ENCODE data around the gene PCDHA1. TPM values are rescaled to one million over a fixed set of nuclear protein-coding genes. Genes with fewer than 3 reads are reported as not detected.
"Not testable (repeated sequence)": the region's sequence is repeated elsewhere in the genome, so short reads cannot be mapped to it uniquely, and the experiment has no call there.

PCDHA1 gene
- total RNA-seq, 2 experiments from 2014 or later, result not detected

- CTCF ChIA-PET; H3K4me1 Mint-ChIP-seq (ENCODE audit: low read depth); H3K4me3 Mint-ChIP-seq; DNase-seq; H3K27ac Mint-ChIP-seq: not testable (repeated sequence)
- Mint-ChIP-seq H3K9me3 (peaks cover 12% of the 10 kb centered on the region), H3K36me3 (ENCODE audit: low read depth) (peaks cover 11% of the 10 kb centered on the region), H3K27me3 (ENCODE audit: low read depth) (peaks cover 33% of the 10 kb centered on the region)
- intact Hi-C loops (cut with micrococcal nuclease), result loop anchor here (5.0 kb wide), 1 partner anchor 219 kb away; no protein-coding TSS in a partner anchor
Observed at GRCh38 chr5:140822969-140823368, 37.0 kb downstream of the PCDHA1 start.

- DNase-seq, result no peak
- intact Hi-C loops (cut with micrococcal nuclease), result loop anchor here (5.0 kb wide), 1 partner anchor 219 kb away; no protein-coding TSS in a partner anchor
- peaks cover 12% of the 10 kb centered on the region for H3K36me3 Mint-ChIP-seq (ENCODE audit: low read depth)
- H3K27me3 Mint-ChIP-seq (ENCODE audit: low read depth), result peaks cover 37% of the 10 kb centered on the region
- CTCF ChIA-PET, result no interaction called here
- H3K4me3 Mint-ChIP-seq, result no peak overlapping the region
- H3K27ac Mint-ChIP-seq, result no peak overlapping the region
- peaks cover 13% of the 10 kb centered on the region for H3K9me3 Mint-ChIP-seq
- no peaks in the 10 kb centered on the region for H3K4me1 Mint-ChIP-seq (ENCODE audit: low read depth)
Observed at GRCh38 chr5:140823475-140823874, 37.5 kb downstream of the PCDHA1 start.

DNA sequence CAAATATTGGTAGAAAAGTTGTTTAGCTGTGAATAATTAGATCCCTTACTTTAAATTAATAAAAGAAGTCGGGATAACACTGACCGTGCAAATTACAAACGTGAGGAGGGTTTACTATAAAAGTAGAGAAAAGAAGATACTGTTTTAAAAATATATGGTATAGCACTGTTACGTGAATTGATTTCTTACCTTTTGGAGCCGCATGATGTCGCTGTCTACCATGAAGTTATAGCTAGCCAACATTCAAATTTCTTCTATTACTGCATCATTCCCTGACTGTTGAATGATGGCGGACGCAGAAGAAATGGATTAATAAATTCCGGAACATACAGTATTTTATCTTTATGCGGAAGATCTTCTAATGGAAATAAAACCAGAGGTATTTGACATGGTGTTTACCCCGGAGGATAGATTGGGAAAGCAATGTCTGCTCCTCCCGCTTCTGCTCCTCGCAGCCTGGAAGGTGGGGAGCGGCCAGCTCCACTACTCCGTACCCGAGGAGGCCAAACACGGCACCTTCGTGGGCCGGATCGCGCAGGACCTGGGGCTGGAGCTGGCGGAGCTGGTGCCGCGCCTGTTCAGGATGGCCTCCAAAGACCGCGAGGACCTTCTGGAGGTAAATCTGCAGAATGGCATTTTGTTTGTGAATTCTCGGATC is 41.9 kb downstream of the PCDHA1 start, which contains the start of gene PCDHA6:
TSS of gene PCDHA6 (plus strand) at position 257 of the 658 bp plus-strand sequence. CDS start at position 389, 132 bp downstream.
- H3K27me3 Mint-ChIP-seq (ENCODE audit: low read depth), result peaks cover 45% of the 10 kb centered on the region
- CTCF ChIA-PET, result interaction anchor here (0.7 kb wide), 1 partner anchor 71 kb away, joined by 3 read pairs; no protein-coding TSS in a partner anchor
- H3K4me3 Mint-ChIP-seq, result no peak within 1 kb of the TSS
- H3K27ac Mint-ChIP-seq, result no peak within 1 kb of the TSS
- H3K36me3 Mint-ChIP-seq (ENCODE audit: low read depth), result peaks cover 10% of the 10 kb centered on the region
- intact Hi-C loops (cut with micrococcal nuclease), result no loop called here
- peaks cover 17% of the 10 kb centered on the region for H3K9me3 Mint-ChIP-seq
- H3K4me1 Mint-ChIP-seq (ENCODE audit: low read depth), result no peaks in the 10 kb centered on the region
- DNase-seq, result no peak

DNA sequence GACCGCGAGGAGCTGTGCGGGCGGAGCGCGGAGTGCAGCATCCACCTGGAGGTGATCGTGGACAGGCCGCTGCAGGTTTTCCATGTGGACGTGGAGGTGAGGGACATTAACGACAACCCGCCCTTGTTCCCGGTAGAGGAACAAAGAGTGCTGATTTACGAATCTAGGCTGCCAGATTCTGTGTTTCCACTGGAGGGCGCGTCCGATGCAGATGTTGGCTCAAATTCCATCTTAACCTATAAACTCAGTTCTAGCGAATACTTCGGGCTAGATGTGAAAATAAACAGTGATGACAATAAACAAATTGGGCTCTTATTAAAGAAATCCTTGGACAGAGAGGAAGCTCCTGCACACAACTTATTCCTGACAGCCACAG is 42.4 kb downstream of the PCDHA1 start:
- peaks cover 10% of the 10 kb centered on the region for H3K36me3 Mint-ChIP-seq (ENCODE audit: low read depth)
- DNase-seq, result no peak
- no peak overlapping the region for H3K27ac Mint-ChIP-seq
- CTCF ChIA-PET, result interaction anchor here (0.7 kb wide), 1 partner anchor 72 kb away, joined by 3 read pairs; no protein-coding TSS in a partner anchor
- H3K9me3 Mint-ChIP-seq, result peaks cover 19% of the 10 kb centered on the region
- intact Hi-C loops (cut with micrococcal nuclease), result no loop called here
- H3K27me3 Mint-ChIP-seq (ENCODE audit: low read depth), result peaks cover 49% of the 10 kb centered on the region
- H3K4me1 Mint-ChIP-seq (ENCODE audit: low read depth), result no peaks in the 10 kb centered on the region
- H3K4me3 Mint-ChIP-seq, result no peak overlapping the region

DNA sequence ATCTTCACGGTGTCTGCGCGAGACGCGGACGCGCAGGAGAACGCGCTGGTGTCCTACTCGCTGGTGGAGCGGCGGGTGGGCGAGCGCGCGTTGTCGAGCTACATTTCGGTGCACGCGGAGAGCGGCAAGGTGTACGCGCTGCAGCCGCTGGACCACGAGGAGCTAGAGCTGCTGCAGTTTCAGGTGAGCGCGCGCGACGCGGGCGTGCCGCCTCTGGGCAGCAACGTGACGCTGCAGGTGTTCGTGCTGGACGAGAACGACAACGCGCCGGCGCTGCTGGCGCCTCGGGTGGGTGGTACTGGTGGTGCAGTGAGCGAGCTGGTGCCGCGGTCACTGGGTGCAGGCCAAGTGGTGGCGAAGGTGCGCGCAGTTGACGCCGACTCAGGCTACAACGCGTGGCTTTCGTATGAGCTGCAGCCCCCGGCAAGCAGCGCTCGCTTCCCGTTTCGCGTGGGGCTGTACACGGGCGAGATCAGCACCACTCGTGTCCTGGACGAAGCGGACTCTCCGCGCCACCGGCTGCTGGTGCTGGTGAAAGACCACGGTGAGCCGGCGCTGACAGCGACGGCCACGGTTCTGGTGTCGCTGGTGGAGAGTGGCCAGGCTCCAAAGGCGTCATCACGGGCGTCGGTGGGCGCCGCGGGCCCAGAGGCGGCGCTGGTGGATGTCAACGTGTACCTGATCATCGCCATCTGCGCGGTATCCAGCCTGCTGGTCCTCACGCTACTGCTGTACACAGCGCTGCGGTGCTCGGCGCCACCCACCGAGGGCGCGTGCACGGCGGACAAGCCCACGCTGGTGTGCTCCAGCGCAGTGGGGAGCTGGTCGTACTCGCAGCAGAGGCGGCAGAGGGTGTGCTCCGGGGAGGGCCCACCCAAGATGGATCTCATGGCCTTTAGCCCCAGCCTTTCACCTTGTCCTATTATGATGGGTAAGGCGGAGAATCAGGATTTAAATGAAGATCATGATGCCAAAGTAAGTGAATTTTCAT is 43.9 kb downstream of the PCDHA1 start:
- Mint-ChIP-seq H3K9me3 (peaks cover 25% of the 10 kb centered on the region), H3K36me3 (ENCODE audit: low read depth) (peaks cover 15% of the 10 kb centered on the region), H3K27me3 (ENCODE audit: low read depth) (peaks cover 56% of the 10 kb centered on the region)
- H3K27ac Mint-ChIP-seq; H3K4me3 Mint-ChIP-seq; intact Hi-C loops (cut with micrococcal nuclease); H3K4me1 Mint-ChIP-seq (ENCODE audit: low read depth); DNase-seq: not testable (repeated sequence)
- CTCF ChIA-PET, result interaction anchor here (0.5 to 1.5 kb wide), 2 partner anchors 13 to 30 kb away, joined by 3 read pairs; no protein-coding TSS in a partner anchor

DNA sequence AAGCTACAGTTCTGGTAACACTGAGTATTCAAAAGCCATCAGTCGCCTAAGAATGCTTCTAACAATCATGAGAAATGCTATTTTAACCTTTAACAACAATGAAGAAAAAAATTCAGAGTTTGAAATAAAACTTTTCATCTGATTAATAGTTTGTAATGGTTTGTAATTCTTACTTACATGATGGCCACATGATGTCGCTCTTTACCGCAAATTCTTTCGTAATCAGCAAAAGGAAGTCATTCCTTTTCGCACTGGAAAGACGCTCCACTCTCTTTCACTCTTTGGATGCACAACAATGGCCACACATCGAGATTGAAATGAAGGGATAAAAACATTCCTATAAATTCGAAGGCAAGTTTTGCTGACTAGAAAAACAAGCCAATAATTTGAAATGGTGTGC is 48.1 kb downstream of the PCDHA1 start, which contains the start of gene PCDHA7:
TSS of gene PCDHA7 (plus strand) at position 277 of the 400 bp plus-strand sequence. CDS start at position 392, 115 bp downstream.
- H3K27me3 Mint-ChIP-seq (ENCODE audit: low read depth), result peaks cover 37% of the 10 kb centered on the region
- intact Hi-C loops (cut with micrococcal nuclease), result no loop called here
- peaks cover 7% of the 10 kb centered on the region for H3K36me3 Mint-ChIP-seq (ENCODE audit: low read depth)
- no peaks in the 10 kb centered on the region for H3K4me1 Mint-ChIP-seq (ENCODE audit: low read depth)
- no peak within 1 kb of the TSS for H3K4me3 Mint-ChIP-seq
- CTCF ChIA-PET, result interaction anchor here (0.7 to 1.0 kb wide), 2 partner anchors 9 to 24 kb away, joined by 3 read pairs; no protein-coding TSS in a partner anchor
- H3K27ac Mint-ChIP-seq, result no peak within 1 kb of the TSS
- peaks cover 15% of the 10 kb centered on the region for H3K9me3 Mint-ChIP-seq
- no peak for DNase-seq

DNA sequence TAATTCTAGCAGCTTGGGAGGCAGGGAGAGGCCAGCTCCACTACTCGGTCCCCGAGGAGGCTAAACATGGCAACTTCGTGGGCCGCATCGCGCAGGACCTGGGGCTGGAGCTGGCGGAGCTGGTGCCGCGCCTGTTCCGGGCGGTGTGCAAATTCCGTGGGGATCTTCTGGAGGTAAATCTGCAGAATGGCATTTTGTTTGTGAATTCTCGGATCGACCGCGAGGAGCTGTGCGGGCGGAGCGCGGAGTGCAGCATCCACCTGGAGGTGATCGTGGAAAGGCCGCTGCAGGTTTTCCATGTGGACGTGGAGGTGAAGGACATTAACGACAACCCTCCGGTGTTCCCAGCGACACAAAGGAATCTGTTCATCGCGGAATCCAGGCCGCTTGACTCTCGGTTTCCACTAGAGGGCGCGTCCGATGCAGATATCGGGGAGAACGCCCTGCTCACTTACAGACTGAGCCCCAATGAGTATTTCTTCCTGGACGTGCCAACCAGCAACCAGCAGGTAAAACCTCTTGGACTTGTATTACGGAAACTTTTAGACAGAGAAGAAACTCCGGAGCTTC is 48.6 kb downstream of the PCDHA1 start:
- H3K27ac Mint-ChIP-seq; intact Hi-C loops (cut with micrococcal nuclease); H3K4me1 Mint-ChIP-seq (ENCODE audit: low read depth); DNase-seq; H3K4me3 Mint-ChIP-seq; H3K36me3 Mint-ChIP-seq (ENCODE audit: low read depth): not testable (repeated sequence)
- Mint-ChIP-seq H3K9me3 (peaks cover 14% of the 10 kb centered on the region), H3K27me3 (ENCODE audit: low read depth) (peaks cover 39% of the 10 kb centered on the region)
- CTCF ChIA-PET, result interaction anchor here (0.7 to 1.0 kb wide), 2 partner anchors 8 to 25 kb away, joined by 3 read pairs; no protein-coding TSS in a partner anchor

- peaks cover 45% of the 10 kb centered on the region for H3K27me3 Mint-ChIP-seq (ENCODE audit: low read depth)
- H3K9me3 Mint-ChIP-seq, result peaks cover 20% of the 10 kb centered on the region
- no peak for DNase-seq
- H3K4me1 Mint-ChIP-seq (ENCODE audit: low read depth), result no peaks in the 10 kb centered on the region
- intact Hi-C loops (cut with micrococcal nuclease), result no loop called here
- no peak overlapping the region for H3K4me3 Mint-ChIP-seq
- CTCF ChIA-PET, result no interaction called here
- H3K36me3 Mint-ChIP-seq (ENCODE audit: low read depth), result peaks cover 9% of the 10 kb centered on the region
- H3K27ac Mint-ChIP-seq, result no peak overlapping the region
Observed at GRCh38 chr5:140835622-140836510, 49.9 kb downstream of the PCDHA1 start.

DNA sequence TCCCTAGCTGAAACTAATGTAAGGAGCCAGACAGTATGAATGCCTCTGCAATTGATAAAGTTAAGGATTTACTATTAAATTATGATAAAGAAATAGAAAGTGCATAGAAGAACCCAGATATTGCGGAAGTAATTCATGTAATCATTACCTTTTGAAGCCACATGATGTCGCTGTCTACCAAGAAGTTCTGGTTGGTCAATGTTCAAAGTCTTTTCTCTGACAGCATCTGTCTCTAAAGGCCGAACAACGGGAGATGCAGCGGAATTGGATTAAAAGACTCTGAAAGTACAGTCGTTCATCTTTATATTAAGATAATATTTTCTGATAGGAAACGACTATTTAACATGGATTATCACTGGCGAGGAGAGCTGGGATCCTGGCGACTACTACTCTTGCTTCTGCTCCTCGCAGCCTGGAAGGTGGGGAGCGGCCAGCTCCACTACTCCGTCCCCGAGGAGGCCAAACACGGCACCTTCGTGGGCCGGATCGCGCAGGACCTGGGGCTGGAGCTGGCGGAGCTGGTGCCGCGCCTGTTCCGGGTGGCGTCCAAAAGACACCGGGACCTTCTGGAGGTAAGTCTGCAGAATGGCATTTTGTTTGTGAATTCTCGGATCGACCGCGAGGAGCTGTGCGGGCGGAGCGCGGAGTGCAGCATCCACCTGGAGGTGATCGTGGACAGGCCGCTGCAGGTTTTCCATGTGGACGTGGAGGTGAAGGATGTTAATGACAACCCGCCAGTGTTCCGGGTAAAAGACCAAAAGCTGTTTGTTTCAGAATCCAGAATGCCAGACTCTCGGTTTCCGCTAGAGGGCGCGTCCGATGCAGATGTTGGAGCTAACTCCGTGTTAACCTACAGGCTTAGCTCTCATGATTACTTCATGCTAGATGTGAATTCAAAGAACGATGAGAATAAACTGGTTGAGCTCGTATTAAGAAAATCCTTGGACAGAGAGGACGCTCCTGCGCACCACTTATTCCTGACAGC is 55.3 kb downstream of the PCDHA1 start, which contains the start of gene PCDHA8:
TSS of gene PCDHA8 (plus strand) at position 210 of the 985 bp plus-strand sequence. CDS start at position 345, 135 bp downstream.
- DNase-seq, result no peak
- Mint-ChIP-seq H3K4me3 (no peak within 1 kb of the TSS), H3K27me3 (ENCODE audit: low read depth) (peaks cover 25% of the 10 kb centered on the region), H3K36me3 (ENCODE audit: low read depth) (peaks cover 2% of the 10 kb centered on the region), H3K4me1 (ENCODE audit: low read depth) (no peaks in the 10 kb centered on the region), H3K9me3 (peaks cover 17% of the 10 kb centered on the region), H3K27ac (no peak within 1 kb of the TSS)
- CTCF ChIA-PET, result interaction anchor here (0.6 to 1.0 kb wide), 3 partner anchors 48 to 1064 kb away, joined by 3 to 4 read pairs (median 3); no protein-coding TSS in a partner anchor
- intact Hi-C loops (cut with micrococcal nuclease), result no loop called here

Measured in activated naive CD4-positive, alpha-beta T cell treated with anti-CD3 and anti-CD28 coated beads for 36 hours (primary cell).